H9 (cell line): ENCODE results near the gene PPP4R2. TPM values are rescaled to one million over a fixed set of nuclear protein-coding genes. Genes with fewer than 3 reads are reported as not detected.

Source experiments
- DNase-seq: peaks from one replicate; pipeline ENCODE4 v3.0.0-alpha.2; 2017
- H2AFZ ChIP-seq: one replicate; pipeline ENCODE4 v1.6.1; 2013; ENCODE audit warnings: mild to moderate bottlenecking, low read length, control low read depth, moderate library complexity
- H2AK5ac ChIP-seq: 2 replicates; pipeline ENCODE4 v1.6.1; 2013; ENCODE audit warnings: low read length, control low read depth, mixed read lengths; ENCODE audit not compliant: insufficient read length
- H2BK120ac ChIP-seq: one replicate; pipeline ENCODE4 v1.6.1; 2013; ENCODE audit warnings: low read depth, mild to moderate bottlenecking, low read length, control low read depth, inconsistent platforms; ENCODE audit not compliant: poor library complexity, severe bottlenecking
- H2BK12ac ChIP-seq: 2 replicates; pipeline ENCODE4 v1.6.1; 2013; ENCODE audit warnings: low read length, control low read depth, mixed read lengths, low read depth; ENCODE audit not compliant: insufficient read length
- H2BK15ac ChIP-seq: 2 replicates; pipeline ENCODE4 v1.6.1; 2013; ENCODE audit warnings: low read depth, low read length, control low read depth
- H2BK20ac ChIP-seq: one replicate; pipeline ENCODE4 v1.6.1; 2013; ENCODE audit warnings: low read depth, mild to moderate bottlenecking, low read length, control low read depth, inconsistent platforms; ENCODE audit not compliant: poor library complexity, severe bottlenecking
- H2BK5ac ChIP-seq: 2 replicates; pipeline ENCODE4 v1.6.1; 2013; ENCODE audit warnings: low read length, control low read depth, mixed read lengths; ENCODE audit not compliant: insufficient read length
- H3K14ac ChIP-seq: 2 replicates; pipeline ENCODE4 v1.6.1; 2013; ENCODE audit warnings: low read length, control low read depth; ENCODE audit not compliant: insufficient read depth
- H3K18ac ChIP-seq: 2 replicates; pipeline ENCODE4 v1.6.1; 2013; ENCODE audit warnings: low read depth, mild to moderate bottlenecking, mixed read lengths, low read length, control low read depth; ENCODE audit not compliant: insufficient read length
- H3K23ac ChIP-seq: 2 replicates; pipeline ENCODE4 v1.6.1; 2013; ENCODE audit warnings: low read length, control low read depth, mixed read lengths, low read depth; ENCODE audit not compliant: insufficient read length
- H3K23me2 ChIP-seq: 2 replicates; pipeline ENCODE4 v1.6.1; 2013; ENCODE audit warnings: low read depth, mild to moderate bottlenecking, mixed read lengths, low read length, control low read depth; ENCODE audit not compliant: insufficient read length, poor library complexity, severe bottlenecking
- H3K27ac ChIP-seq: 2 replicates; pipeline ENCODE4 v1.5.1; 2013; ENCODE audit warnings: low read length, control low read depth, mixed read lengths, low read depth; ENCODE audit not compliant: insufficient read length
- H3K27me3 ChIP-seq: 2 replicates; pipeline ENCODE4 v1.6.1; 2013; ENCODE audit warnings: low read length, control low read depth, inconsistent platforms; ENCODE audit not compliant: insufficient read depth
- H3K4ac ChIP-seq: 2 replicates; pipeline ENCODE4 v1.6.1; 2013; ENCODE audit warnings: low read depth, mild to moderate bottlenecking, control low read depth, inconsistent platforms, low read length, moderate library complexity
- H3K4me1 ChIP-seq: 2 replicates; pipeline ENCODE4 v1.6.1; 2013; ENCODE audit warnings: low read length, control low read depth, inconsistent platforms; ENCODE audit not compliant: insufficient read depth
- H3K4me2 ChIP-seq: 2 replicates; pipeline ENCODE4 v1.6.1; 2013; ENCODE audit warnings: low read length, control low read depth, mixed read lengths; ENCODE audit not compliant: insufficient read length, insufficient read depth
- H3K56ac ChIP-seq: 2 replicates; pipeline ENCODE4 v1.6.1; 2013; ENCODE audit warnings: low read depth, mild to moderate bottlenecking, mixed read lengths, low read length, control low read depth; ENCODE audit not compliant: insufficient read length
- H3K79me1 ChIP-seq: 2 replicates; pipeline ENCODE4 v1.6.1; 2013; ENCODE audit warnings: low read depth, mild to moderate bottlenecking, moderate library complexity, low read length, control low read depth, inconsistent platforms; ENCODE audit not compliant: insufficient read depth, poor library complexity, severe bottlenecking
- H3K79me2 ChIP-seq: 2 replicates; pipeline ENCODE4 v1.6.1; 2013; ENCODE audit warnings: low read length, control low read depth, inconsistent platforms; ENCODE audit not compliant: insufficient read depth
- H3K9ac ChIP-seq: 2 replicates; pipeline ENCODE4 v1.6.1; 2013; ENCODE audit warnings: low read length, control low read depth, mixed read lengths; ENCODE audit not compliant: insufficient read length; ENCODE audit errors: extremely low read depth
- H3K9me3 ChIP-seq: one replicate; pipeline ENCODE4 v1.6.1; 2013; ENCODE audit warnings: low read depth, low read length, inconsistent platforms; ENCODE audit not compliant: control insufficient read depth
- H3T11ph ChIP-seq: one replicate; pipeline ENCODE4 v1.6.1; 2013; ENCODE audit warnings: mild to moderate bottlenecking, low read length, control low read depth, inconsistent platforms
- H4K20me1 ChIP-seq: one replicate; pipeline ENCODE4 v1.6.1; 2013; ENCODE audit not compliant: control insufficient read depth, insufficient read length, insufficient read depth
- H4K5ac ChIP-seq: 2 replicates; pipeline ENCODE4 v1.6.1; 2013; ENCODE audit warnings: low read depth, mild to moderate bottlenecking, mixed read lengths, low read length, control low read depth; ENCODE audit not compliant: insufficient read length
- H4K8ac ChIP-seq: replicated peaks from 2 replicates; pipeline ENCODE4 v1.6.1; 2013; ENCODE audit warnings: low read length, control low read depth, mixed read lengths, low read depth; ENCODE audit not compliant: insufficient read length
- H4K91ac ChIP-seq: 2 replicates; pipeline ENCODE4 v1.6.1; 2013; ENCODE audit warnings: low read depth, mild to moderate bottlenecking, moderate library complexity, mixed read lengths, low read length, control low read depth; ENCODE audit not compliant: insufficient read length
- H3K27ac Mint-ChIP-seq, 3 experiments: 2 replicates in 2 of 3; 3 replicates in 1 of 3; pipeline ENCODE4 v1.8.0; 2020 to 2021; ENCODE audit warnings: mixed read lengths in 3 of 3, mild to moderate bottlenecking in 1 of 3, moderate library complexity in 1 of 3
- H3K27me3 Mint-ChIP-seq: 2 replicates; pipeline ENCODE4 v1.8.0; 2021; ENCODE audit warnings: low read depth, mild to moderate bottlenecking, moderate library complexity, mixed read lengths
- H3K36me3 Mint-ChIP-seq, 3 experiments: 2 replicates in 2 of 3; 3 replicates in 1 of 3; pipeline ENCODE4 v1.8.0; 2020 to 2021; ENCODE audit warnings: low read depth in 3 of 3, mixed read lengths in 3 of 3; ENCODE audit not compliant: insufficient read depth in 1 of 3
- H3K4me1 Mint-ChIP-seq, 2 experiments: 2 replicates each; pipeline ENCODE4 v1.8.0; 2020; ENCODE audit warnings: mixed read lengths in 2 of 2
- H3K4me3 Mint-ChIP-seq, 2 experiments: 2 replicates in 1 of 2; 3 replicates in 1 of 2; pipeline ENCODE4 v1.8.0; 2020 to 2021; ENCODE audit warnings: mild to moderate bottlenecking in 2 of 2, mixed read lengths in 2 of 2, moderate library complexity in 1 of 2
- H3K9me3 Mint-ChIP-seq, 2 experiments: 2 replicates in 1 of 2; 3 replicates in 1 of 2; pipeline ENCODE4 v1.8.0; 2020; ENCODE audit warnings: mild to moderate bottlenecking in 2 of 2, mixed read lengths in 2 of 2, moderate library complexity in 1 of 2
- CTCF ChIP-seq: fragments of 200-600 bp; sonication (generic); conservative IDR thresholded peaks from 3 replicates; pipeline ENCODE4 v1.8.0; 2021; ENCODE audit warnings: antibody characterized with exemption, mild to moderate bottlenecking
- WGBS: extraction: QIAGEN DNeasy Blood & Tissue Kit; methylation state at CpG from one replicate; pipeline ENCODE4 v1.1.7; 2013; ENCODE audit warnings: missing lambda C conversion rate, low lambda C conversion rate, mixed read lengths; ENCODE audit not compliant: insufficient read length; ENCODE audit errors: extremely low coverage; 5-methylcytosine and 5-hydroxymethylcytosine counted together
- total RNA-seq: library from RNA; stranded (reverse); gene quantifications from 2 replicates; pipeline ENCODE4 v1.2.1, GENCODE V29; 2021

The PPP4R2 gene
- total RNA-seq, 1 experiment from 2014 or later: 132 TPM

GRCh38 chr3:72957297-72957696, 39.3 kb upstream of the PPP4R2 start:
- no peak overlapping the region for H3K4me2 ChIP-seq
- no CpG with 5 or more reads among the region's 8 CpGs for WGBS
- no peak overlapping the region for H3K27ac ChIP-seq
- no peaks in the 10 kb centered on the region for H3K79me1 ChIP-seq
- no peak for DNase-seq
- H3K9me3 ChIP-seq: no peaks in the 10 kb centered on the region
- H2BK5ac ChIP-seq: no peak overlapping the region
- no peak overlapping the region for H4K5ac ChIP-seq
- no peak overlapping the region for H2BK20ac ChIP-seq
- no peaks in the 10 kb centered on the region for H3K79me2 ChIP-seq
- no peak overlapping the region for H3K14ac ChIP-seq
- no peaks in the 10 kb centered on the region for H4K20me1 ChIP-seq
- Mint-ChIP-seq H3K27ac (no peak overlapping the region), H3K4me3 (no peak overlapping the region), H3K27me3 (peaks cover 1% of the 10 kb centered on the region; the same call in 1 of the 2 replicates), H3K36me3 (no peaks in the 10 kb centered on the region), H3K9me3 (no peaks in the 10 kb centered on the region), H3K4me1 (peaks cover 17 to 38% of the 10 kb centered on the region in 2 experiments)
- H4K91ac ChIP-seq: no peak overlapping the region
- no peaks in the 10 kb centered on the region; the same call in 1 of the 2 replicates for H3K4me1 ChIP-seq
- TF ChIP-seq CTCF: no peak
- H2AK5ac ChIP-seq: no peak overlapping the region
- H2BK12ac ChIP-seq: no peak overlapping the region
- no peak overlapping the region for H2AFZ ChIP-seq
- no peak overlapping the region for H3K4ac ChIP-seq
- no peaks in the 10 kb centered on the region for H3K27me3 ChIP-seq
- no peak overlapping the region for H3K9ac ChIP-seq
- no peak overlapping the region for H3T11ph ChIP-seq
- H4K8ac ChIP-seq: no peak overlapping the region
- no peak overlapping the region for H3K18ac ChIP-seq
- H3K23ac ChIP-seq: no peak overlapping the region
- H3K56ac ChIP-seq: no peak overlapping the region
- no peak overlapping the region for H2BK15ac ChIP-seq
- no peak overlapping the region for H2BK120ac ChIP-seq
- H3K23me2 ChIP-seq: no peaks in the 10 kb centered on the region
